ENCODE results near the gene DHRS11. TPM values are rescaled to one million over a fixed set of nuclear protein-coding genes. Genes with fewer than 3 reads are reported as not detected.

Gene DHRS11
- total and polyA plus RNA-seq, 12 donors: 5.9 to 28.1 (median 12.9) TPM

GRCh38 chr17:36629970-36630502 lies 38.4 kb downstream of the DHRS11 start:
- intact Hi-C loops (cut with DNase I): loop anchor here in 1 of 2 donors (2.0 to 10.0 kb wide), 3 partner anchors 417 to 595 kb away; no protein-coding TSS in a partner anchor
- H3K27me3 ChIP-seq: no peaks in the 10 kb centered on the region
- DNase-seq: peak in 1 of 7 donors; percentile 26
- no peak overlapping the region for H3K27ac ChIP-seq
- no peaks in the 10 kb centered on the region for H3K4me1 ChIP-seq (replicated peaks in 1 of 2)
- 74 to 94% (median 88%) methylated on average over 6 to 8 of the region's 8 CpGs for WGBS, 4 donors
- TF ChIP-seq POLR2A (IDR thresholded peaks at IDR 0.05): no peak
- TF ChIP-seq CTCF (IDR thresholded peaks at IDR 0.05): no peak
- H3K9me3 ChIP-seq (replicated peaks in 1 of 3): no peaks in the 10 kb centered on the region
- no peaks in the 10 kb centered on the region for H3K36me3 ChIP-seq (replicated peaks in 1 of 2)
- no peak overlapping the region for H3K4me3 ChIP-seq

- Histone ChIP-seq H3K27me3 (no peaks in the 10 kb centered on the region), H3K9me3 (replicated peaks in 1 of 3) (no peaks in the 10 kb centered on the region), H3K4me1 (replicated peaks in 1 of 2) (no peaks in the 10 kb centered on the region), H3K36me3 (replicated peaks in 1 of 2) (no peaks in the 10 kb centered on the region), H3K27ac (no peak overlapping the region), H3K4me3 (no peak overlapping the region)
- 44 to 57% (median 51%) methylated on average over 3 to 4 of the region's 4 CpGs for WGBS, 4 donors
- intact Hi-C loops (cut with DNase I): no loop called here
- TF ChIP-seq CTCF (IDR thresholded peaks at IDR 0.05): no peak
- TF ChIP-seq POLR2A (IDR thresholded peaks at IDR 0.05): no peak
- DNase-seq: no peak
Observed at GRCh38 chr17:36631022-36631421, 39.3 kb downstream of the DHRS11 start.

GRCh38 chr17:36632916-36633771 lies 41.5 kb downstream of the DHRS11 start:
- H3K27ac ChIP-seq: no peak overlapping the region

More at GRCh38 chr17:36632916-36633771, 41.5 kb downstream of the DHRS11 start:
- H3K9me3 ChIP-seq (replicated peaks in 1 of 3): no peaks in the 10 kb centered on the region
- H3K4me3 ChIP-seq: no peak overlapping the region
- no peaks in the 10 kb centered on the region for H3K36me3 ChIP-seq (replicated peaks in 1 of 2)
- intact Hi-C loops (cut with DNase I): no loop called here
- WGBS, 4 donors: 57 to 67% (median 60%) methylated on average over 18 of the region's 18 CpGs
- H3K27me3 ChIP-seq: no peaks in the 10 kb centered on the region
- TF ChIP-seq POLR2A (IDR thresholded peaks at IDR 0.05) (no peak), CTCF (IDR thresholded peaks at IDR 0.05) (no peak)
- no peaks in the 10 kb centered on the region for H3K4me1 ChIP-seq (replicated peaks in 1 of 2)
- DNase-seq: no peak
